Mammary epithelial cell (primary cell): ENCODE results near the gene SAPCD1.

ENCODE experiments used
- CTCF ChIP-seq, 2 donors: IDR thresholded peaks in 1 of 2; conservative IDR thresholded peaks in 1 of 2; 2 replicates each; pipeline ENCODE4 v1.5.1; 2011 to 2012; ENCODE audit warnings: inconsistent platforms in 2 of 2, low read length in 2 of 2, mild to moderate bottlenecking in 2 of 2, control low read depth in 1 of 2, low read depth in 1 of 2; ENCODE audit not compliant: insufficient read depth in 1 of 2; ENCODE audit errors: extremely low read depth in 1 of 2
- EZH2 ChIP-seq: IDR thresholded peaks from 2 replicates; pipeline ENCODE4 v1.6.1; 2012; ENCODE audit warnings: low read length, inconsistent platforms, borderline replicate concordance

GRCh38 chr6:31794294-31794865, 31.9 kb downstream of the SAPCD1 start:
- TF ChIP-seq CTCF (conservative IDR thresholded peaks at IDR 0.05 in 1 of 2, IDR thresholded peaks at IDR 0.05 in 1 of 2; ENCODE audit: extremely low read depth in 1 of 2, insufficient read depth in 1 of 2, low read depth in 1 of 2, low read length in 2 of 2), result no peak
- TF ChIP-seq EZH2, result no peak
